K562 (cell line): ENCODE results near the gene CPLX1. TPM values are rescaled to one million over a fixed set of nuclear protein-coding genes. Genes with fewer than 3 reads are reported as not detected.
"Not testable (repeated sequence)": the region's sequence is repeated elsewhere in the genome, so short reads cannot be mapped to it uniquely, and the experiment has no call there.

Experiments
- ATAC-seq: fragments of 200-7000 bp; cut with Tn5 transposase; 3 replicates; pipeline ENCODE4 v1.9.1; 2020; ENCODE audit warnings: moderate library complexity
- BruUV-seq: library from RNA; stranded (reverse); fragments of 400-500 nt; replicated peaks from 2 replicates; lab custom pipeline; 2021; lab: Mats Ljungman, UMichigan
- CTCF ChIA-PET: fragments of 300-600 bp; formaldehyde crosslinking; extraction: SDS; loops from one replicate; lab custom pipeline; 2021; ENCODE audit warnings: low intra/inter-chr PET ratio; lab: Yijun Ruan, JAX
- POLR2A ChIA-PET: fragments of 300-600, 350-650 bp; sonication (Branson Sonifier 250); formaldehyde crosslinking; extraction: SDS; loops from one replicate; lab custom pipeline; 2021; ENCODE audit warnings: antibody characterized with exemption, inconsistent platforms; lab: Yijun Ruan, JAX
- DNase-seq, 4 experiments: peaks; one replicate each; pipeline versions ENCODE4 v3.0.0 to v3.0.0-alpha.2; 2011 to 2018; ENCODE audit warnings: low spot score in 3 of 4, mixed read lengths in 3 of 4; ENCODE audit errors: extremely low read depth in 1 of 4
- FAIRE-seq: peaks from 2 replicates; lab custom pipeline; 2011; peaks lifted over from hg19 to GRCh38; lab: Jason Lieb, UNC
- H2AFZ ChIP-seq: 2 replicates; pipeline ENCODE4 v1.6.0; 2011; ENCODE audit warnings: low read depth, low read length, control low read depth, inconsistent platforms
- H3K27ac ChIP-seq: fragments of 200-600 bp; 3 replicates; pipeline ENCODE4 v1.8.0; 2011; ENCODE audit warnings: low read depth, mild to moderate bottlenecking, control low read depth, inconsistent platforms, low read length, moderate library complexity, mixed read lengths; ENCODE audit errors: extremely low read depth
- H3K27me3 ChIP-seq, 2 experiments: fragments of 300-600 bp in 1 of 2; 2 replicates in 1 of 2; 3 replicates in 1 of 2; pipeline versions ENCODE4 v1.6.0 to v1.8.0; 2011; ENCODE audit warnings: inconsistent platforms in 2 of 2, low read length in 2 of 2, mild to moderate bottlenecking in 1 of 2, mixed read lengths in 1 of 2, moderate library complexity in 1 of 2; ENCODE audit not compliant: control insufficient read depth in 2 of 2, insufficient read depth in 2 of 2
- H3K36me3 ChIP-seq: fragments of 300-600 bp; 3 replicates; pipeline ENCODE4 v1.8.0; 2011; ENCODE audit warnings: mild to moderate bottlenecking, low read length, inconsistent platforms; ENCODE audit not compliant: control insufficient read depth, insufficient read depth
- H3K4me1 ChIP-seq, 2 experiments: fragments of 200-600 bp in 1 of 2; replicated peaks in 1 of 2; 2 replicates in 1 of 2; 3 replicates in 1 of 2; pipeline versions ENCODE4 v1.5.1 to v1.8.0; 2011; ENCODE audit warnings: inconsistent platforms in 2 of 2, low read length in 2 of 2, mild to moderate bottlenecking in 1 of 2, mixed read lengths in 1 of 2, moderate library complexity in 1 of 2; ENCODE audit not compliant: control insufficient read depth in 2 of 2, insufficient read depth in 2 of 2
- H3K4me2 ChIP-seq: 2 replicates; pipeline ENCODE4 v1.6.1; 2011; ENCODE audit warnings: low read length, control low read depth, inconsistent platforms, mixed read lengths; ENCODE audit not compliant: insufficient read depth
- H3K4me3 ChIP-seq: fragments of 200-600 bp; sonication (generic), shearing (Covaris generic); 2 replicates; pipeline ENCODE4 v1.5.1; 2016; ENCODE audit warnings: control low read depth, inconsistent platforms
- H3K79me2 ChIP-seq: fragments of 200-600 bp; 3 replicates; pipeline ENCODE4 v1.8.0; 2011; ENCODE audit warnings: low read length, inconsistent platforms; ENCODE audit not compliant: control insufficient read depth, insufficient read depth
- H3K9ac ChIP-seq, 2 experiments: 2 replicates each; pipeline versions ENCODE4 v1.6.0 to v1.6.1; 2011; ENCODE audit warnings: low read depth in 2 of 2, low read length in 2 of 2, control low read depth in 1 of 2, inconsistent platforms in 1 of 2, mild to moderate bottlenecking in 1 of 2, mixed read lengths in 1 of 2; ENCODE audit not compliant: insufficient read depth in 1 of 2
- H3K9me1 ChIP-seq: one replicate; pipeline ENCODE4 v1.6.0; 2011; ENCODE audit warnings: inconsistent platforms, mild to moderate bottlenecking, low read length, moderate library complexity; ENCODE audit not compliant: control insufficient read depth, insufficient read depth
- H3K9me3 ChIP-seq: replicated peaks from 2 replicates; pipeline ENCODE4 v1.5.1; 2011; ENCODE audit warnings: low read depth, low read length, inconsistent platforms; ENCODE audit not compliant: control insufficient read depth, insufficient read depth
- H4K20me1 ChIP-seq: replicated peaks from 2 replicates; pipeline ENCODE4 v1.6.1; 2011; ENCODE audit warnings: low read length, inconsistent platforms, mixed read lengths; ENCODE audit not compliant: control insufficient read depth, insufficient read depth
- ARID2 ChIP-seq: fragments of 450-650 bp; IDR thresholded peaks from 2 replicates; pipeline ENCODE4 v1.6.1; 2017; ENCODE audit warnings: antibody characterized with exemption, mild to moderate bottlenecking
- BCLAF1 ChIP-seq, 2 experiments: fragments of 450-650 bp in 1 of 2; IDR thresholded peaks; 2 replicates each; pipeline ENCODE4 v1.6.1; 2011 to 2017; ENCODE audit warnings: low read depth in 2 of 2, antibody characterized with exemption in 1 of 2, borderline replicate concordance in 1 of 2, low read length in 1 of 2, mild to moderate bottlenecking in 1 of 2, mixed read lengths in 1 of 2; ENCODE audit not compliant: control insufficient read depth in 1 of 2
- POLR2G ChIP-seq: fragments of 200-400 bp; formaldehyde crosslinking; IDR thresholded peaks from 2 replicates; pipeline ENCODE4 v1.6.1; 2017; ENCODE audit warnings: low read depth, mild to moderate bottlenecking, antibody characterized with exemption, low read length, moderate library complexity
- RNF219 ChIP-seq: fragments of 250-450 bp; sonication (Bioruptor Pico); IDR thresholded peaks from 2 replicates; pipeline ENCODE4 v1.5.0; 2022; ENCODE audit warnings: mild to moderate bottlenecking
- TEAD2 ChIP-seq: fragments of 450-650 bp; IDR thresholded peaks from 2 replicates; pipeline ENCODE4 v1.6.1; 2016; ENCODE audit warnings: missing genetic modification characterization, control low read depth, missing compliant biosample characterization
- TRIM28 ChIP-seq: fragments of 450-650 bp; IDR thresholded peaks from 2 replicates; pipeline ENCODE4 v1.6.1; 2017
- YY1 ChIP-seq, 3 experiments: IDR thresholded peaks; 2 replicates each; pipeline ENCODE4 v1.6.1; 2011; ENCODE audit warnings: low read length in 2 of 3, mild to moderate bottlenecking in 2 of 3, moderate library complexity in 2 of 3, borderline replicate concordance in 1 of 3, control low read depth in 1 of 3, low read depth in 1 of 3; ENCODE audit not compliant: insufficient read depth in 3 of 3, insufficient replicate concordance in 2 of 3, control insufficient read depth in 1 of 3, insufficient read length in 1 of 3; ENCODE audit errors: extremely low read depth in 1 of 3
- ZNF551 ChIP-seq: fragments of 250-450 bp; sonication (Bioruptor Pico); IDR thresholded peaks from 2 replicates; pipeline ENCODE4 v1.5.0; 2021; ENCODE audit warnings: mild to moderate bottlenecking, moderate library complexity
- WGBS: fragments of 100-300 bp; shearing (Covaris generic); methylation state at CpG from one replicate; pipeline ENCODE4 v1.1.6; 2016; ENCODE audit warnings: low coverage, mixed read lengths; ENCODE audit not compliant: insufficient coverage; ENCODE audit errors: missing lambda C conversion rate; 5-methylcytosine and 5-hydroxymethylcytosine counted together
- in situ Hi-C: fragments of 300-500 bp; cut with MboI; formaldehyde crosslinking; loops from 4 replicates; pipeline ENCODE4 v1.15.0; 2018; ENCODE audit warnings: inconsistent platforms, mixed read lengths
- intact Hi-C: fragments of 100-400 bp; cut with micrococcal nuclease; formaldehyde crosslinking; loops from 2 replicates; pipeline ENCODE4 v1.14.2; 2022
- polyA plus RNA-seq, 8 experiments: library from polyadenylated mRNA; depleted of rRNA in 4 of 8; stranded (reverse) in 5 of 8; unstranded in 3 of 8; fragments of >200 nt; fragmentation: Nextera tagmentation in 2 of 8; fragmentation: Illumina TruSeq in 1 of 8; extraction: Ambion mirVana in 2 of 8; extraction: Trizol in 1 of 8; gene quantifications; 2 replicates each; pipeline versions ENCODE4 v1.2.1 to v1.2.3, GENCODE V29; 2011 to 2014; ENCODE audit warnings: inconsistent platforms in 1 of 8, missing spikeins in 1 of 8
- total RNA-seq, 7 experiments: library from RNA; depleted of rRNA in 6 of 7; stranded (reverse); fragments of >200 nt in 6 of 7; fragmentation: Illumina TruSeq in 2 of 7; extraction: Trizol in 2 of 7; gene quantifications; 2 replicates each; pipeline versions ENCODE4 v1.2.1 to v1.2.3, GENCODE V29; 2011 to 2021; ENCODE audit warnings: low replicate concordance in 1 of 7

The CPLX1 gene
- total and polyA plus RNA-seq, 9 of the 15 experiments (the other 6 are each of a cell fraction or from before 2014, with no cell fraction given) = 0.03 to 3.3 (median 0.17) TPM; not detected in 2

GRCh38 chr4:736561-736960, 89.4 kb downstream of the CPLX1 start:
- H3K9me3 ChIP-seq, H3K27ac ChIP-seq, H3K9ac ChIP-seq, ATAC-seq, H3K4me2 ChIP-seq, H4K20me1 ChIP-seq, CTCF ChIA-PET, H3K9me1 ChIP-seq, FAIRE-seq, H2AFZ ChIP-seq, H3K79me2 ChIP-seq, in situ Hi-C loops, H3K27me3 ChIP-seq, H3K4me3 ChIP-seq, DNase-seq, BruUV-seq, POLR2A ChIA-PET: not testable (repeated sequence)
- H3K36me3 ChIP-seq = peaks cover 72% of the 10 kb centered on the region; the same call in 2 of the 3 replicates
- WGBS = 100% methylated on average over 5 of the region's 34 CpGs
- intact Hi-C loops = loop anchor here (10.0 kb wide), 1 partner anchor 52 kb away; the partner anchor contains the start of gene SLC49A3
- H3K4me1 ChIP-seq = peaks cover 0 to 21% of the 10 kb centered on the region in 2 experiments; a peak in 2 of 5 replicates
- peak; percentile 44; the same call in 1 of the 2 replicates for TF ChIP-seq POLR2G

GRCh38 chr4:735583-735982, 90.3 kb downstream of the CPLX1 start:
- BruUV-seq = no TSS peak
- Histone ChIP-seq H3K9ac (0 out of 4 replicates have a peak overlapping the region, but pooled peaks of 1 of the 2 experiments have one; percentile 20), H3K4me2 (no peak overlapping the region), H2AFZ (no peak overlapping the region), H3K4me3 (no peak overlapping the region), H3K9me1 (no peaks in the 10 kb centered on the region), H3K79me2 (no peaks in the 10 kb centered on the region), H3K4me1 (peaks cover 0 to 29% of the 10 kb centered on the region in 2 experiments; a peak in 2 of 5 replicates), H4K20me1 (no peaks in the 10 kb centered on the region), H3K27me3 (no peaks in the 10 kb centered on the region), H3K36me3 (peaks cover 73% of the 10 kb centered on the region; the same call in 2 of the 3 replicates), H3K9me3 (peaks cover 4% of the 10 kb centered on the region), H3K27ac (no peak overlapping the region)
- ATAC-seq (no peak), DNase-seq (no peak), FAIRE-seq (no peak)
- ChIA-PET POLR2A (no interaction called here), CTCF (no interaction called here)
- intact Hi-C loops = loop anchor here (10.0 kb wide), 1 partner anchor 51 kb away; the partner anchor contains the start of gene SLC49A3
- in situ Hi-C loops = no loop called here
- 93% methylated on average over 7 of the region's 8 CpGs for WGBS
- no peak for TF ChIP-seq TRIM28
- TF ChIP-seq ZNF551 (CRISPR knock-in tag) = no peak
- no peak for TF ChIP-seq TEAD2
- TF ChIP-seq ARID2 = no peak
- TF ChIP-seq YY1 (IDR thresholded peaks at IDR 0.05; ENCODE audit: borderline replicate concordance in 1 of 3, control insufficient read depth in 1 of 3, extremely low read depth in 1 of 3, insufficient read depth in 3 of 3, insufficient read length in 1 of 3, insufficient replicate concordance in 2 of 3, low read depth in 1 of 3, low read length in 2 of 3) = no peak
- TF ChIP-seq RNF219 (CRISPR knock-in tag) = no peak
- TF ChIP-seq BCLAF1 (IDR thresholded peaks at IDR 0.05; ENCODE audit: borderline replicate concordance in 1 of 2, control insufficient read depth in 1 of 2, low read depth in 2 of 2, low read length in 1 of 2) = no peak
